ENCODE data around the gene MBLAC1.
A peak's percentile ranks its signal among the peaks of the same experiment; 100 is the strongest.
"Not testable (repeated sequence)": the region's sequence is repeated elsewhere in the genome, so short reads cannot be mapped to it uniquely, and the experiment has no call there.

MBLAC1 gene

DNA sequence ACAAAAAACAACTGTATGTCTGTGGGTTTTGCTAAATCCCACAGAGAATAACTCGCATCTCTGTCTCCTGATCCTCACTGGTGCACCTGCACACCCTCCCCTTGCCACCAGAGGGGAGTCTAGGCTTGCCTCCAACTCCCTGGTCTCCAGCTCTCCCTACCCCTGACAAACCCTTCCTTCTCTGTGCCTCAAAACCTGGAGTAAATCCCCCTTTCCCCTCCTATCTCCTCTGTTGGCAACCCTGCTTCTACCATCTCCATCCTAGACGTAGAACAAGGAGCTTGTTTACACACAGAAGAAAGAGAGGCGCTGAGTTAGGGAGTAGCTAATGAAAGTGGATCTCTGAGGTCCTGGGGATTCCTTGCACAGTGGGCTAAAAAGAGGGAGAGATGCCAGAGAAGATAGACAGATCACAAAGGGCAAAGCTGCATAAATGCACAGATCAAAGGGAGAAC lies 6.0 kb downstream of the MBLAC1 start:
- no peak overlapping the region for H3K4me3 ChIP-seq
- no peak overlapping the region for H3K9ac ChIP-seq (ENCODE audit: insufficient read length)
- H3K27ac ChIP-seq = no peak overlapping the region
- no peak for TF ChIP-seq FOXP2 (optimal IDR thresholded peaks at IDR 0.05; ENCODE audit: control extremely low read depth, extremely low read length, insufficient read depth)
- no peak for TF ChIP-seq EZH2 (IDR thresholded peaks at IDR 0.05)
- no peak for TF ChIP-seq POLR2AphosphoS5 (IDR thresholded peaks at IDR 0.05; ENCODE audit: borderline replicate concordance, low read depth, low read length)
- H3K36me3 ChIP-seq (ENCODE audit: insufficient read depth, low read length) = no peaks in the 10 kb centered on the region
- no peak for DNase-seq (ENCODE audit: low read depth, low spot score)
- H3K9me3 ChIP-seq (ENCODE audit: low read depth, low read length) = no peaks in the 10 kb centered on the region

DNA sequence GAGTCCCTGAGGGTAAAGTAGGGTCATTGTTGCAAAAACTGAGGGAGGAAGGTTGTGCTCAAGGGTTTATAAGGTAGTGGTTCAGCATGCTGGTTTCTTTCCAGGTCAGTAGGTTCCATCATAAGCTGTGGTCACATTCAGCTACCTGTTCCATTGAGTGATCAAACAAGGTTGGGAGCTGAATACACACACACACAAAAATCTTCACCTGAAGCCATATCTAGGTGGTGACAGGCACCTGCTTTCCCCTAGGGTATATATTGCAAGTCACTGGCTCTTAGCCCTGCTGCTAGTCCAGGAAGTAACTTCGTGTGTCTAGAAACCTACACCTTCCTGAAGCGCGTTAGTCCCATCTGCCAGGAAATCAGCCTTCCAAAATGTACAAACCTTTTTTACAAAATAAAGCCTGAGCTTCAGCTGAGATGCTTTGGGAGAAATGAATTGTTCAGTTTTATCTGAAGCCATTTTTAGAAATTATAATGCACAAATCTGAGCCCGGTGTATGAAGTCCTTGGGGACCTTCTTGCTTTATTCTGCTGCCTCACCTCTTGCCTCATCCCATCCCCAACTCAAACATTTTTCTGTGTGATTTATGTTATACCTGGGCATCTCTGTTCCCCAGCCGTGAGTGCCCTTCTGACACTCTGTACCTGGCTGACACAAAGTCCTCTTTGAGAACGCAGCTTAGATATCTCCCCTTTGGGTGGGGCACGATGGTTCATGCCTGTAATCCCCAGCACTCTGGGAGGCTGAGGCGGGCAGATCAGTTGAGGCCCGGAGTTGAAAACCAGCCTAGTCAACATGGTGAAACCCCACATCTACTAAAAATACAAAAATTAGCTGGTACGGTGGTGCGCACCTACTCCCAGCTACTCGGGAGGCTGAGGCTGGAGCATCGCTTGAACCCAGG lies 11.3 kb downstream of the MBLAC1 start:
- no peaks in the 10 kb centered on the region for H3K36me3 ChIP-seq (ENCODE audit: insufficient read depth, low read length)
- H3K9me3 ChIP-seq (ENCODE audit: low read depth, low read length) = no peaks in the 10 kb centered on the region
- DNase-seq (ENCODE audit: low read depth, low spot score) = no peak
- H3K27ac ChIP-seq = no peak overlapping the region
- TF ChIP-seq POLR2AphosphoS5 (IDR thresholded peaks at IDR 0.05; ENCODE audit: borderline replicate concordance, low read depth, low read length) (no peak), FOXP2 (optimal IDR thresholded peaks at IDR 0.05; ENCODE audit: control extremely low read depth, extremely low read length, insufficient read depth) (no peak), EZH2 (IDR thresholded peaks at IDR 0.05) (no peak)
- H3K9ac ChIP-seq (ENCODE audit: insufficient read length) = no peak overlapping the region
- no peak overlapping the region for H3K4me3 ChIP-seq

DNA sequence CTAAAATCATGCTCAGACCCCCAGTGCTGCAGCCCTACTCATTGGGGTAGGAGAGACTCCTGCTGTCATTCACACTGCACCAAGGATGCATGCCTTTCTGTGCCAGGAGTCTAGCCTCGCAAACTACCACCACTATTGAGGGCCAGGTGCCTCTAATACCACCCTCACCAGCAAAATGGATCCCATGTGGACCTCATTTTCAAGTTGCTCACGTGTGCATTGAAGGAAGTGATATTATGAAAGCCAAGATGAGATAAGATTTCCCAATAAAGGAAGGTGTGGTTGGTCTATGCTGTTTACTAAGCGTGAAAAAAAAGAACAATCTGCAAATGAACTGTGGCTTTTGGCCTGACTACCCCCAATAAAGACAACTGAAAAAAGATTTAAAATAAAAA lies 14.8 kb downstream of the MBLAC1 start:
- no peak for TF ChIP-seq FOXP2 (optimal IDR thresholded peaks at IDR 0.05; ENCODE audit: control extremely low read depth, extremely low read length, insufficient read depth)
- TF ChIP-seq EZH2 (IDR thresholded peaks at IDR 0.05) = no peak
- TF ChIP-seq POLR2AphosphoS5 (IDR thresholded peaks at IDR 0.05; ENCODE audit: borderline replicate concordance, low read depth, low read length) = no peak
- Histone ChIP-seq H3K36me3 (ENCODE audit: insufficient read depth, low read length) (no peaks in the 10 kb centered on the region), H3K4me3 (no peak overlapping the region), H3K9ac (ENCODE audit: insufficient read length) (no peak overlapping the region), H3K27ac (no peak overlapping the region), H3K9me3 (ENCODE audit: low read depth, low read length) (no peaks in the 10 kb centered on the region)
- DNase-seq (ENCODE audit: low read depth, low spot score) = no peak

- no peaks in the 10 kb centered on the region for H3K36me3 ChIP-seq (ENCODE audit: insufficient read depth, low read length)
- H3K9ac ChIP-seq (ENCODE audit: insufficient read length) = no peak overlapping the region
- H3K27ac ChIP-seq = no peak overlapping the region
- no peak for TF ChIP-seq FOXP2 (optimal IDR thresholded peaks at IDR 0.05; ENCODE audit: control extremely low read depth, extremely low read length, insufficient read depth)
- TF ChIP-seq POLR2AphosphoS5 (IDR thresholded peaks at IDR 0.05; ENCODE audit: borderline replicate concordance, low read depth, low read length) = no peak
- no peak for TF ChIP-seq EZH2 (IDR thresholded peaks at IDR 0.05)
- H3K4me3 ChIP-seq = no peak overlapping the region
- no peaks in the 10 kb centered on the region for H3K9me3 ChIP-seq (ENCODE audit: low read depth, low read length)
- DNase-seq (ENCODE audit: low read depth, low spot score) = no peak
These were observed 15.7 kb downstream of the MBLAC1 start for GRCh38 chr7:100142461-100142860.

GRCh38 chr7:100146350-100146749 lies 19.6 kb downstream of the MBLAC1 start:
- not testable (repeated sequence) for H3K9me3 ChIP-seq (ENCODE audit: low read depth, low read length); H3K27ac ChIP-seq; DNase-seq (ENCODE audit: low read depth, low spot score); H3K9ac ChIP-seq (ENCODE audit: insufficient read length); H3K4me3 ChIP-seq; H3K36me3 ChIP-seq (ENCODE audit: insufficient read depth, low read length)

- no peak for DNase-seq (ENCODE audit: low read depth, low spot score)
- Histone ChIP-seq H3K36me3 (ENCODE audit: insufficient read depth, low read length) (no peaks in the 10 kb centered on the region; the same call in 1 of the 2 replicates), H3K4me3 (no peak overlapping the region), H3K27ac (no peak overlapping the region), H3K9me3 (ENCODE audit: low read depth, low read length) (no peaks in the 10 kb centered on the region), H3K9ac (ENCODE audit: insufficient read length) (no peak overlapping the region)
- TF ChIP-seq POLR2AphosphoS5 (IDR thresholded peaks at IDR 0.05; ENCODE audit: borderline replicate concordance, low read depth, low read length) (no peak), FOXP2 (optimal IDR thresholded peaks at IDR 0.05; ENCODE audit: control extremely low read depth, extremely low read length, insufficient read depth) (no peak), EZH2 (IDR thresholded peaks at IDR 0.05) (no peak)
These were observed 20.5 kb downstream of the MBLAC1 start for GRCh38 chr7:100147278-100147677.

GRCh38 chr7:100148225-100148558 lies 21.4 kb downstream of the MBLAC1 start:
- Histone ChIP-seq H3K9me3 (ENCODE audit: low read depth, low read length) (no peaks in the 10 kb centered on the region), H3K4me3 (peak overlapping the region; percentile 90), H3K36me3 (ENCODE audit: insufficient read depth, low read length) (peaks cover 5% of the 10 kb centered on the region; the same call in 1 of the 2 replicates), H3K27ac (peak overlapping the region; percentile 92), H3K9ac (ENCODE audit: insufficient read length) (peak overlapping the region; percentile 78)
- TF ChIP-seq POLR2AphosphoS5 (IDR thresholded peaks at IDR 0.05; ENCODE audit: borderline replicate concordance, low read depth, low read length) (no peak), EZH2 (IDR thresholded peaks at IDR 0.05) (no peak), FOXP2 (optimal IDR thresholded peaks at IDR 0.05; ENCODE audit: control extremely low read depth, extremely low read length, insufficient read depth) (no peak)
- no peak for DNase-seq (ENCODE audit: low read depth, low spot score)

DNA sequence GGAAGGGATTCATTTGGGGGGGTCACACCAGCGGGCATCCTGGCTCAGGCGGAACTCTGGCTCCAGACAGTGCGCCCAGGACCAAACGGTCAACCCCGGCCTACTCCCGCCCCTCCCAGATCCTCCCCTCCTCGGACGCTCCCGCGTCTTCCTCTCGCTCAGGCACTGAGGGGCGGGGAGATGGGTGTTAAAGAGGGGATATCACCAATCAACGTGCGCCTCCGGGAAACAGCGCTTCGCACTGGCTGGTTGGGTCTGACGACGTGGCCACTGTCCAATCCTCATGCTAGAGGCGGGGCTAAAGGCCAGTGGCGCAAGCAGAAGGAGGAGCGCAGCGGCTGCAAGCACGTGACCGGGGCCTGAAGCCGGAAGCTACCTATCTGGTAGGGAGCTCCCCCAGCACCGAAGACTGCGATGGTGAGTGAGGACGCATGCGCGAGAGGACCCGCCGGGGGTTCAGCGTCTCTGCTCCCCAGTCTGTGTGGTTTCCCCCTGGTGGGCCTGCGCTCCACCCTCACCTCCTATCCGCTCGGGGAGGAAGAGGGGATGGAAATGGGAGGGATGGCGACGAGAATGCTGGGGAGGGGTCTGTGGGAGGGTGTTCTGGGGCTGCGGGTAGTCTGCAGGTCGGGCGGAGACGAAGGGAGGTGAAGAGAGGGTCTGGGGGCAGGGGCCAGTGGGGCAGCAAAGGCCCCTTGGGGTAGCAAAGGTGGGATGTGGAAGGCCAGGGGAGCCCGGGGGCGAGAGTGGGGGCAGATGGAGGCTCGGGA lies 22.0 kb downstream of the MBLAC1 start, which contains the start of gene LAMTOR4:
Gene LAMTOR4, plus strand, starts transcription at position 360 of the 770 bp plus-strand sequence. Its CDS starts 55 bp downstream, at position 415.
- H3K9ac ChIP-seq (ENCODE audit: insufficient read length) = peak within 1 kb of the TSS; percentile 90
- peak within 1 kb of the TSS; percentile 92 for H3K27ac ChIP-seq
- H3K36me3 ChIP-seq (ENCODE audit: insufficient read depth, low read length) = peaks cover 10% of the 10 kb centered on the region; the same call in 1 of the 2 replicates
- TF ChIP-seq POLR2AphosphoS5 (IDR thresholded peaks at IDR 0.05; ENCODE audit: borderline replicate concordance, low read depth, low read length) = peak; percentile 94
- TF ChIP-seq FOXP2 (optimal IDR thresholded peaks at IDR 0.05; ENCODE audit: control extremely low read depth, extremely low read length, insufficient read depth) = no peak
- no peak for TF ChIP-seq EZH2 (IDR thresholded peaks at IDR 0.05)
- no peaks in the 10 kb centered on the region for H3K9me3 ChIP-seq (ENCODE audit: low read depth, low read length)
- H3K4me3 ChIP-seq = peak within 1 kb of the TSS; percentile 90
- DNase-seq (ENCODE audit: low read depth, low spot score) = peak; percentile 95

Measured in SK-N-MC (cell line).